H9 (cell line): ENCODE results near the gene DCLK2. TPM values are rescaled to one million over a fixed set of nuclear protein-coding genes. Genes with fewer than 3 reads are reported as not detected.

Source experiments
- DNase-seq: peaks from one replicate; pipeline ENCODE4 v3.0.0-alpha.2; 2017
- H2AFZ ChIP-seq: one replicate; pipeline ENCODE4 v1.6.1; 2013; ENCODE audit warnings: mild to moderate bottlenecking, low read length, control low read depth, moderate library complexity
- H2AK5ac ChIP-seq: 2 replicates; pipeline ENCODE4 v1.6.1; 2013; ENCODE audit warnings: low read length, control low read depth, mixed read lengths; ENCODE audit not compliant: insufficient read length
- H2BK120ac ChIP-seq: one replicate; pipeline ENCODE4 v1.6.1; 2013; ENCODE audit warnings: low read depth, mild to moderate bottlenecking, low read length, control low read depth, inconsistent platforms; ENCODE audit not compliant: poor library complexity, severe bottlenecking
- H2BK12ac ChIP-seq: 2 replicates; pipeline ENCODE4 v1.6.1; 2013; ENCODE audit warnings: low read length, control low read depth, mixed read lengths, low read depth; ENCODE audit not compliant: insufficient read length
- H2BK15ac ChIP-seq: 2 replicates; pipeline ENCODE4 v1.6.1; 2013; ENCODE audit warnings: low read depth, low read length, control low read depth
- H2BK20ac ChIP-seq: one replicate; pipeline ENCODE4 v1.6.1; 2013; ENCODE audit warnings: low read depth, mild to moderate bottlenecking, low read length, control low read depth, inconsistent platforms; ENCODE audit not compliant: poor library complexity, severe bottlenecking
- H2BK5ac ChIP-seq: 2 replicates; pipeline ENCODE4 v1.6.1; 2013; ENCODE audit warnings: low read length, control low read depth, mixed read lengths; ENCODE audit not compliant: insufficient read length
- H3K14ac ChIP-seq: 2 replicates; pipeline ENCODE4 v1.6.1; 2013; ENCODE audit warnings: low read length, control low read depth; ENCODE audit not compliant: insufficient read depth
- H3K18ac ChIP-seq: 2 replicates; pipeline ENCODE4 v1.6.1; 2013; ENCODE audit warnings: low read depth, mild to moderate bottlenecking, mixed read lengths, low read length, control low read depth; ENCODE audit not compliant: insufficient read length
- H3K23ac ChIP-seq: 2 replicates; pipeline ENCODE4 v1.6.1; 2013; ENCODE audit warnings: low read length, control low read depth, mixed read lengths, low read depth; ENCODE audit not compliant: insufficient read length
- H3K23me2 ChIP-seq: 2 replicates; pipeline ENCODE4 v1.6.1; 2013; ENCODE audit warnings: low read depth, mild to moderate bottlenecking, mixed read lengths, low read length, control low read depth; ENCODE audit not compliant: insufficient read length, poor library complexity, severe bottlenecking
- H3K27ac ChIP-seq: 2 replicates; pipeline ENCODE4 v1.5.1; 2013; ENCODE audit warnings: low read length, control low read depth, mixed read lengths, low read depth; ENCODE audit not compliant: insufficient read length
- H3K27me3 ChIP-seq: 2 replicates; pipeline ENCODE4 v1.6.1; 2013; ENCODE audit warnings: low read length, control low read depth, inconsistent platforms; ENCODE audit not compliant: insufficient read depth
- H3K4ac ChIP-seq: 2 replicates; pipeline ENCODE4 v1.6.1; 2013; ENCODE audit warnings: low read depth, mild to moderate bottlenecking, control low read depth, inconsistent platforms, low read length, moderate library complexity
- H3K4me1 ChIP-seq: 2 replicates; pipeline ENCODE4 v1.6.1; 2013; ENCODE audit warnings: low read length, control low read depth, inconsistent platforms; ENCODE audit not compliant: insufficient read depth
- H3K4me2 ChIP-seq: 2 replicates; pipeline ENCODE4 v1.6.1; 2013; ENCODE audit warnings: low read length, control low read depth, mixed read lengths; ENCODE audit not compliant: insufficient read length, insufficient read depth
- H3K56ac ChIP-seq: 2 replicates; pipeline ENCODE4 v1.6.1; 2013; ENCODE audit warnings: low read depth, mild to moderate bottlenecking, mixed read lengths, low read length, control low read depth; ENCODE audit not compliant: insufficient read length
- H3K79me1 ChIP-seq: 2 replicates; pipeline ENCODE4 v1.6.1; 2013; ENCODE audit warnings: low read depth, mild to moderate bottlenecking, moderate library complexity, low read length, control low read depth, inconsistent platforms; ENCODE audit not compliant: insufficient read depth, poor library complexity, severe bottlenecking
- H3K79me2 ChIP-seq: 2 replicates; pipeline ENCODE4 v1.6.1; 2013; ENCODE audit warnings: low read length, control low read depth, inconsistent platforms; ENCODE audit not compliant: insufficient read depth
- H3K9ac ChIP-seq: 2 replicates; pipeline ENCODE4 v1.6.1; 2013; ENCODE audit warnings: low read length, control low read depth, mixed read lengths; ENCODE audit not compliant: insufficient read length; ENCODE audit errors: extremely low read depth
- H3K9me3 ChIP-seq: one replicate; pipeline ENCODE4 v1.6.1; 2013; ENCODE audit warnings: low read depth, low read length, inconsistent platforms; ENCODE audit not compliant: control insufficient read depth
- H3T11ph ChIP-seq: one replicate; pipeline ENCODE4 v1.6.1; 2013; ENCODE audit warnings: mild to moderate bottlenecking, low read length, control low read depth, inconsistent platforms
- H4K20me1 ChIP-seq: one replicate; pipeline ENCODE4 v1.6.1; 2013; ENCODE audit not compliant: control insufficient read depth, insufficient read length, insufficient read depth
- H4K5ac ChIP-seq: 2 replicates; pipeline ENCODE4 v1.6.1; 2013; ENCODE audit warnings: low read depth, mild to moderate bottlenecking, mixed read lengths, low read length, control low read depth; ENCODE audit not compliant: insufficient read length
- H4K8ac ChIP-seq: replicated peaks from 2 replicates; pipeline ENCODE4 v1.6.1; 2013; ENCODE audit warnings: low read length, control low read depth, mixed read lengths, low read depth; ENCODE audit not compliant: insufficient read length
- H4K91ac ChIP-seq: 2 replicates; pipeline ENCODE4 v1.6.1; 2013; ENCODE audit warnings: low read depth, mild to moderate bottlenecking, moderate library complexity, mixed read lengths, low read length, control low read depth; ENCODE audit not compliant: insufficient read length
- H3K27ac Mint-ChIP-seq, 3 experiments: 2 replicates in 2 of 3; 3 replicates in 1 of 3; pipeline ENCODE4 v1.8.0; 2020 to 2021; ENCODE audit warnings: mixed read lengths in 3 of 3, mild to moderate bottlenecking in 1 of 3, moderate library complexity in 1 of 3
- H3K27me3 Mint-ChIP-seq: 2 replicates; pipeline ENCODE4 v1.8.0; 2021; ENCODE audit warnings: low read depth, mild to moderate bottlenecking, moderate library complexity, mixed read lengths
- H3K36me3 Mint-ChIP-seq, 3 experiments: 2 replicates in 2 of 3; 3 replicates in 1 of 3; pipeline ENCODE4 v1.8.0; 2020 to 2021; ENCODE audit warnings: low read depth in 3 of 3, mixed read lengths in 3 of 3; ENCODE audit not compliant: insufficient read depth in 1 of 3
- H3K4me1 Mint-ChIP-seq, 2 experiments: 2 replicates each; pipeline ENCODE4 v1.8.0; 2020; ENCODE audit warnings: mixed read lengths in 2 of 2
- H3K4me3 Mint-ChIP-seq, 2 experiments: 2 replicates in 1 of 2; 3 replicates in 1 of 2; pipeline ENCODE4 v1.8.0; 2020 to 2021; ENCODE audit warnings: mild to moderate bottlenecking in 2 of 2, mixed read lengths in 2 of 2, moderate library complexity in 1 of 2
- H3K9me3 Mint-ChIP-seq, 2 experiments: 2 replicates in 1 of 2; 3 replicates in 1 of 2; pipeline ENCODE4 v1.8.0; 2020; ENCODE audit warnings: mild to moderate bottlenecking in 2 of 2, mixed read lengths in 2 of 2, moderate library complexity in 1 of 2
- CTCF ChIP-seq: fragments of 200-600 bp; sonication (generic); conservative IDR thresholded peaks from 3 replicates; pipeline ENCODE4 v1.8.0; 2021; ENCODE audit warnings: antibody characterized with exemption, mild to moderate bottlenecking
- WGBS: extraction: QIAGEN DNeasy Blood & Tissue Kit; methylation state at CpG from one replicate; pipeline ENCODE4 v1.1.7; 2013; ENCODE audit warnings: missing lambda C conversion rate, low lambda C conversion rate, mixed read lengths; ENCODE audit not compliant: insufficient read length; ENCODE audit errors: extremely low coverage; 5-methylcytosine and 5-hydroxymethylcytosine counted together
- total RNA-seq: library from RNA; stranded (reverse); gene quantifications from 2 replicates; pipeline ENCODE4 v1.2.1, GENCODE V29; 2021

Gene DCLK2
- total RNA-seq, 1 experiment from 2014 or later: 0.33 TPM

- no peak overlapping the region for H3K18ac ChIP-seq
- no peaks in the 10 kb centered on the region for H4K20me1 ChIP-seq
- no peak overlapping the region for H3K27ac ChIP-seq
- H3K4me1 Mint-ChIP-seq: 0 out of 4 replicates have a peak, but pooled peaks cover 0 to 3% of the 10 kb centered on the region in 2 experiments
- no peaks in the 10 kb centered on the region for H3K23me2 ChIP-seq
- no peaks in the 10 kb centered on the region for H3K79me1 ChIP-seq
- no peak overlapping the region for H3K14ac ChIP-seq
- H3K4me1 ChIP-seq: no peaks in the 10 kb centered on the region
- no peaks in the 10 kb centered on the region for H3K79me2 ChIP-seq
- H3K4me2 ChIP-seq: no peak overlapping the region
- no peak overlapping the region for H2AK5ac ChIP-seq
- no peaks in the 10 kb centered on the region; the same call in 1 of the 2 replicates for H3K27me3 Mint-ChIP-seq
- H3K56ac ChIP-seq: no peak overlapping the region
- no peak overlapping the region for H3K23ac ChIP-seq
- H3K27me3 ChIP-seq: no peaks in the 10 kb centered on the region
- H2BK5ac ChIP-seq: no peak overlapping the region
- no peak overlapping the region for H2BK120ac ChIP-seq
- H3K27ac Mint-ChIP-seq: peak overlapping the region in 1 of 3 experiments; percentile 84; a peak in 3 of 7 replicates
- H2AFZ ChIP-seq: no peak overlapping the region
- H2BK20ac ChIP-seq: no peak overlapping the region
- no peak overlapping the region for H3K9ac ChIP-seq
- no peak overlapping the region for H3T11ph ChIP-seq
- H3K4ac ChIP-seq: no peak overlapping the region
- no peak for DNase-seq
- H3K9me3 ChIP-seq: no peaks in the 10 kb centered on the region
- no peaks in the 10 kb centered on the region for H3K9me3 Mint-ChIP-seq
- H4K5ac ChIP-seq: no peak overlapping the region
- no peak overlapping the region for H2BK12ac ChIP-seq
- H3K36me3 Mint-ChIP-seq: no peaks in the 10 kb centered on the region
- H3K4me3 Mint-ChIP-seq: no peak overlapping the region
- H4K91ac ChIP-seq: no peak overlapping the region
- no CpG with 5 or more reads among the region's 2 CpGs for WGBS
- H4K8ac ChIP-seq: no peak overlapping the region
- H2BK15ac ChIP-seq: no peak overlapping the region
- no peak for TF ChIP-seq CTCF
These were observed 129.6 kb downstream of the DCLK2 start for GRCh38 chr4:150207871-150208270.
